KOPT-K1 (cell line): ENCODE data around the gene CHCHD1.

Experiments used
- H3K27ac ChIP-seq: fragments of 200-600 bp; sonication (generic); 2 replicates; pipeline ENCODE4 v1.5.1; 2016; ENCODE audit warnings: antibody characterized with exemption, mild to moderate bottlenecking, low read depth, low read length; ENCODE audit not compliant: poor library complexity, severe bottlenecking
- H3K36me3 ChIP-seq: fragments of 200-600 bp; sonication (generic); 2 replicates; pipeline ENCODE4 v1.5.1; 2017; ENCODE audit warnings: antibody characterized with exemption, mild to moderate bottlenecking, low read length, moderate library complexity; ENCODE audit not compliant: insufficient read depth
- H3K9me3 ChIP-seq: fragments of 200-600 bp; sonication (generic); 2 replicates; pipeline ENCODE4 v1.5.1; 2017; ENCODE audit warnings: antibody characterized with exemption, low read length, mild to moderate bottlenecking; ENCODE audit not compliant: insufficient read depth, poor library complexity, severe bottlenecking

CHCHD1 gene

DNA sequence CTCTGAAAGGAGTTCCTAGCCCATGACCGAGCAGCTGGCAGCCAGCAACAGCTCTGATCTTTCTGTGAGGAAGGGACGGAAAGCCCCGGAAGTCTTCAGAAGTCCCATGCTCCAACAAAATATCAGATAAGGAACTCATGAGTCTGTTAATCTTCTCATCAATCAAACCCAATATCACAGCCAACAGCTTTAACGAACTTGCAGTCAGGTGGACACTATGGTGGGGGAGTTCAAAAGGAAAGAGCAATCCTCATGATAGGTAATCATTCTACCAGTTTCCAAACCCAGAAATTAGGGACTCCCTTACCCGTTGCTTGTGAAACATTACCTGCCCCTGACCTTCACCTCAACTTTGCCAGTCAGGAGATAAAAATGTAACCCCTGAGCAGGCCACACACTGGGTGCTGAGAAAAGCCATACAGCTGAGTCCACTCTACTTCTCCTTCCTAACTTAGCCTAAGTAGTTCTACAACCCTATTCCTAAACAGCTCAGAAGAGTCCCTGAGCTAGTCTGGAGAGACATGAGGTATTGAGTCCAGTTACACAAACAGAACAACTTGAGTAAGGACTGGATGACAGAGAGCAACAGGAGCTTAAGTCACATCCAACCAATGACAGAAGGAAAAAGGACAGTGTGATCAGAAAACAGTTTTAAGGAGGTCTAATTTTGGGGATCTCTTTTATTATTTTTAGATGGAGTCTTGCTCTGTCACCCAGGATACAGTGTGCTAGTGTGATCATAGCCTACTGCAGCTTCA, 27.4 kb downstream of the CHCHD1 start:
- H3K27ac ChIP-seq = no peak overlapping the region
- H3K9me3 ChIP-seq = no peaks in the 10 kb centered on the region
- peaks cover 71% of the 10 kb centered on the region for H3K36me3 ChIP-seq

DNA sequence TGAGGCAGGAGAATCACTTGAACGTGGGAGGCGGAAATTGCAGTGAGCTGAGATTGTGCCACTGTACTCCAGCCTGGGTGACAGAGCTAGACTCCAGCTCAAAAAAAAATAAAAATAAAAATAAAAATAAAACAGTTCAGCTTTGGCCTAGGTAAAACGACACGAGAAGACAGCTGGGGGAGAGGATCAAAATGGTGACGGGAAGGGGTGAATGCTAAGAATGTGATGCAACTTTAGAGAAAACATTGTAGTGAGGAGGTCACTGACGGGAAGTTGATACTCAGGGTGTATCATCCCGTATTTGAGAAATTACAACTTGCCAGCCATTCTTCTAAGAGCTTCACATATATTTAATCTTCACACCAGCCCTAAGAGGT, 28.5 kb downstream of the CHCHD1 start:
- H3K27ac ChIP-seq = peak overlapping the region; percentile 90
- H3K9me3 ChIP-seq = no peaks in the 10 kb centered on the region
- H3K36me3 ChIP-seq = peaks cover 71% of the 10 kb centered on the region

DNA sequence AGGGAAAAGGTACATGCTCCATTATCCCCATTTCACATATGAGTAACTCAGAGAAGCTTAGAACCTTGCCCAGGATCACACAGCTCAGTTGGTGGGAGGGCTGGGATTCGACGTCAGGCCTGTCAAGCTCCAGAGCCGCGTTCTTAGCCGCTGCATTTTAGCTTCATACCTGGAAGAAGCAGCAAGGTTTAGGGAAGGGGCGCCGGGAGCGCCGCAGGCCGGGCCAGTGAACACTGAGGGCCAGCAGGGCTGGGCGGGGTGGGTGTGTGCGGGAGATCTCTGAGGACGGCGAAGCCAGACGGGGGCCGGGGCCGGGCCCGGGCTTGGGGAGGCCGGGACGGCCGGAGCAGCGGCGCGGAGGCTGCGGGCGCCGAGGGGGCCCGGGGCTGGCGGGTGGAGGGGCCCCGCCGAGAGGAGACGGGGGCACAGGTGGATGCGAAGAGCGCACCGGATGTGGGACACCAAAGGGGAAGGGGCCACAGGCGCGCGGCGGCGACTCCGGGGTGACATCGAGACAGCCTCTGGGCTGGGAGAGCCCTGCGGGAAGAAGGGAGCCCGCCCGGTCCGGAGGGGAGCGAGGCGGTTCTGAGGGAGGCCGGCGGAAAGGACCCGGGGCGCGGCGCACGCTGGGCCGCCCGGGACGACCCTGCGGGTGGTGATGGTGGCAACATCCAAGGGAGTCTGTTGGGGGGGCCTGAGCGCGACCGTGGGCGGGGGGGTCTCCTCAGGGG, 29.1 kb downstream of the CHCHD1 start:
- Histone ChIP-seq H3K27ac (peak overlapping the region; percentile 90), H3K36me3 (peaks cover 71% of the 10 kb centered on the region), H3K9me3 (no peaks in the 10 kb centered on the region)

DNA sequence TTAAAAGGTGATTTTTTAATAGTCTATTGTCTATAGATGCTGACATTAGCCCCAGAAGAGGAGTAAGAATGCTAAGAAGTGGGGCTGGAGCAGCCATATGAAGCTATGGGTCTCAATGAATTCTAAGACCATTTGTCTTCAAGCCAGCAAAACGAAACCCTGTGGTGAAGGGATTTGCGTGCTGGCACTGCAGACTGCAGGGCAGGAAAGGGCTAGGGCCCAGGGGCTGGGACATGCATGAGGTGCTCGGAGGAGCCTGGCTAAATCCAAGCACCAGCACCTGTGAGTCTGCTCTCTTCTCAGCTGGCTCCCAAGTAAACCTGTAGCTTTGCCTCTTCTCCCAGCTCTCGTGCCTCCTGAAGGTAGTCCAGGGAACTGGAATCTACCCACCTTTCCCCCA, 30.8 kb downstream of the CHCHD1 start:
- Histone ChIP-seq H3K9me3 (no peaks in the 10 kb centered on the region), H3K36me3 (peaks cover 71% of the 10 kb centered on the region), H3K27ac (no peak overlapping the region)

DNA sequence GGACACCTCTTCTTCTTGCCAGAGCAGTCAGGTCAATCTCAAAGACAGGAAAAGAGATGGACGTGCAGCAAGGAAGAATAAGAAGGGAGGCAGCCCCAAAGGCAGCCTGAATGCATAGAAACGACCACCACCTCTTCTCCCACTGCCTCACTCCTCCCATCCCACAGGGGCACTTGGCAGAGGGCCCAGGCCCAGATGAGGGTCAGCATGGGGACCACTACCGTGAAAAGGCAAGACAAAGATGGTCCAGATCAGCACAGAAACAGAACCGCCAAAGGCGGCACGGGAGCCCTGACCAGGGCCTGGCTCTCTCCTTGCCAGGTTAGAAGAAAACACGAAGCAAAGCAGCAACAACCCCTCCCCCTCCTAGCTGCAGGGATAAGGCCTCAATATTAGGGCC, 31.5 kb downstream of the CHCHD1 start:
- Histone ChIP-seq H3K36me3 (peaks cover 71% of the 10 kb centered on the region), H3K27ac (no peak overlapping the region), H3K9me3 (no peaks in the 10 kb centered on the region)

DNA sequence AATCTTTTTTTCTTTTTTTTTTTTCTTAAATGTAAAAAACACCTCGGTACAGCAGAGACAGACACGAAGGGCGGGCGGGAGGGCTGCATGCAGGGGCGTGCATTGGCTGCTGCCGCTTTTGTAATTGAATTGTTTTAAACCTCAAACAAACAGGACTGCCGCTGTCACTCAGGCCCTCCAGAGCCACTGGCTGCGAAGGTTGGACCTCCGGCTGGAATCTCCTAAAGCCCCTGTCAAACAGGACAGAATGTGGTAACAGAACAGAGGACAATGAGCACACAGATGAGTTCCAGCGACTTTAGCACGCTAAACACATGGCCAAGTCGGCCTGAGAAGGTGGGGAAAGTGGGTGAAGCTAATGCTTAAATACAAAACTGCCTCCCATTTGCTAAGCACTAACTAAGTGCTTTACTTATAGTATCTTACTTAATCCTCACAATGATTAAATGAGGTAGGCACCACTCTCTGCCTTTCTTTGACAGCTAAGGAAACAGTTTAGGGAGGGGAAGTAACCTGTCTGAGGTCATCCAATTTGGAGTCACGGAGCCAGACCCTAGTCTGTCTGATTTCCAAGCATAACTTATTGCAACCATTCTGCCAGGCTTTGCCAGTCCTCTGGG, 32.5 kb downstream of the CHCHD1 start:
- Histone ChIP-seq H3K36me3 (peaks cover 70% of the 10 kb centered on the region), H3K9me3 (no peaks in the 10 kb centered on the region), H3K27ac (no peak overlapping the region)

DNA sequence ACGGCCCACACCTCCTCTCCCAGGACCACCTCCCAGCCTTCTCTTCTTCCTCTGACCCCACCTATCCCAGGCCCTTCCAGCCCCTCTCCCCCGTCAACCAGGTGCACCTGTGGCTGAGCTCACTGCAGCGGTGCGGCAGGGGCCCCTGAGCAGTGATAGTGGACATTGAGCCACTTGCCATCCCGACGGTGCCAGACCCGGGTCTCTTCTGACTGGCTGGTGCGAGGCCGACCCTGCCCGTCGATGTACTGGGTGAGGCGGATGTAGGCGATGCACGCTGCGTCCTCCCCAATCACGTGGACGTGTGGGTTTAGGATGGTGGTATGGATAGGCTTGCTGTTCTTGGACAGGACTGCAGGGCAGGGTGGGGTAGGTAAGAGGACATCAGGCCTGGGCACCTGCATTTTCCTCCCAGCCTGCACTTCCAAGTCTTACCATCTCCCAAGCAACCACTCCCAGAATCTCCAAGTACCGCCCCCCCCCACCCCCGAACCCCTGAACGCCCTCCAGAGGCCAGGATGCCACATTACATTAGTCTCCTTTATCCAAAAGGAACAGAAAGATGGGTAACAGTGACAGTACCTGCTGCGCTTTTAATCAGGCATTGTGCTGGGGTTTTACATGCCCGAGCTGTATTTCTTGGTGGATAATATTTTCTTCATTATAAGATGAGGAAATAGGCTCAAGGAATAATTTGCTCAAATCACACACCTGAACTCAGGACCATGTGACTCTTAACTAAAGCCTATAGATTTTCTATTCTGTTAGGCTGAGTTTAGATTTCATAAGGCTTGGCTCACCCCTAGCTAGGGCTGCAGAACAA, 33.3 kb downstream of the CHCHD1 start:
- Histone ChIP-seq H3K36me3 (peaks cover 74% of the 10 kb centered on the region), H3K27ac (no peak overlapping the region), H3K9me3 (no peaks in the 10 kb centered on the region)

DNA sequence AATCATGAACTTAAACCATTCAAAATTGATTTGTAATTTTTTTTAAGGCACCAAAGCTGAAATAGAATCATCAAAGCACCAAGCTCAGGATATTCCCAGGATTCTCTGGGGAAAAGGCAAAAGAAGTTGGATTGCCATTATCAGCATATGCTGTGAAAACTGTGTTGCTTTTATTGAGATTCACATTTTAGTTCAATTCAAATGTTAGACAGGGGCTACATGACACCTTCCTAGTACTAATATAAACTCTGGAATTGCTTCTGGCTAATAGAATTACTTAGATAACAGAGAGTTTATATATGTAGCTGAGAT, 33.8 kb downstream of the CHCHD1 start:
- Histone ChIP-seq H3K9me3 (no peaks in the 10 kb centered on the region), H3K27ac (no peak overlapping the region), H3K36me3 (peaks cover 75% of the 10 kb centered on the region)

DNA sequence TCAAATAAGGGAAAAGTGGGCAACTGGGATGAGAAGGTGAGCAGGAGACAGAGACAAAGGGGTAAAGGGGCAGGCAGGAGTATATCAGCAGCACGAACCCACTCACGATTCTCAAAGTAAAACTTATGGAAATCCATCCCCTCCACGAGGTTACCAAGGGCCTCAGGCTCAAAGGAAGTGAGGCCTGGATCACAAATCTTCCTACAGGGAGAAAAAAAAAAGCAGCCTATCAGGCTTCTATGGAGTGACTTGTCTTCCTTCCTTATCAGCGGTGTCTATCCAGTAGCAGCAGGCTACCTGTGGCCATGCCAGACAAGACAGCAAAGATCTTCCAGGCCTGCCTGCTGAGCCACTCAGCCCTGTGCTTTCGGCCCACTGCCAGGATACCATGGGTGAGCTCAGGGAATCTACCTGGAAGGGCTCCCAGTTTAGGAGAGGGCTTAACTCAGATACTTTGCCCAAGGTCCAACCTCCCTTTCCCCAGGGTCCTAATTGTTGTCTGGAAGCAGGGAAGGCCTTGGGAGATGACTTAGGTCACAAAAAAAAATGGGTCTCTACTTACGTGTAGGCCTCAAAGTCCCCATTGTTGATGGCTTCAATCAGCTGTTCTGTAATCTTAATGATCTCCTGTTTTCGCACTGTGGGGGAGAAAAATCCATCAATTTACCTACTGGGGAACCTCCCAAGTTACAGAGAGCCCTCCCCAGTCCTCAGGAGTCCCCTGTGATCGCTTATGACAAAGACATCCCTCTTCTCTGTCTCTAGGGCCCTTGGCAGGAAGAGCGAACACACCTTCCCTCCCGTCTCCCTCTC, 35.3 kb downstream of the CHCHD1 start:
- Histone ChIP-seq H3K9me3 (no peaks in the 10 kb centered on the region), H3K27ac (no peak overlapping the region), H3K36me3 (peaks cover 87% of the 10 kb centered on the region)

DNA sequence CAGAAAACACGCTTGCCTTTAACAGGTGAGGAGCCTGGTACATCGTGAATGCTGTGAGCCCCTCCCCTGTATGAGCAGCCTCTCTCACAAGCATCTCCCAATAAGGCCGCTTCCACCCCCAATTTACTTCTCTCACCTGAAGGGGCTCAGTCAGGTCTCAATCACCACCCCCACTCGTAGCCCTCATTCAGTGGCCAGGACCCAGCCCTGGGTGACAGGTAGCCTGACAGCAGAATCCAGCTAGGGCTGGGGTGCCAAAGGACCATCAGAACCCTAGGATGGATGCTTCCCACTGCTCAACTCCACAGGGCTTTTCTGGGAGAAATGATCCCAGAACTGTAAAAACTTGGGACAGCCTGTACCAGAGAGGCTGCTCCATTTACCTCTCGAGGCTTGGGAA, 36.0 kb downstream of the CHCHD1 start:
- H3K27ac ChIP-seq = no peak overlapping the region
- peaks cover 90% of the 10 kb centered on the region for H3K36me3 ChIP-seq
- H3K9me3 ChIP-seq = no peaks in the 10 kb centered on the region

DNA sequence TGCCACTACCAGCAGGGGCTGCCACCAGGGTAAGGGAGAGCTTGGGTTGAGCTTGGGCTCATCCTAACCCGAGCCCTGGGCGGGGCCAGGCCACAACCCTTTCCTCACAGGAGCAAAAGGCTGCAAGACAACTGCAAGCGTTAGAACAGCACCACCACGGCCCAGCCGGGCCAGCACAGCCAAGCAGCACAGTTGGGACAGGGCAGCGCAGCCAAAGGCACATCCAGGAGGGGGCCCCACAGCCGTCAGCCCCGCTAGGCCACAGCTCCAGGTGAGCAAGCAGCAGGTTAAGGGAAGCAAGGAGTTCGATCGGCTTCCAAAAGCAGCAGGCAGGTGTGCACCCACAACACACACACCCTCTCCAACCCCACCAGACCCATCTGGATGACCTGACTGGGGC, 36.6 kb downstream of the CHCHD1 start:
- Histone ChIP-seq H3K36me3 (peaks cover 87% of the 10 kb centered on the region), H3K27ac (no peak overlapping the region)

DNA sequence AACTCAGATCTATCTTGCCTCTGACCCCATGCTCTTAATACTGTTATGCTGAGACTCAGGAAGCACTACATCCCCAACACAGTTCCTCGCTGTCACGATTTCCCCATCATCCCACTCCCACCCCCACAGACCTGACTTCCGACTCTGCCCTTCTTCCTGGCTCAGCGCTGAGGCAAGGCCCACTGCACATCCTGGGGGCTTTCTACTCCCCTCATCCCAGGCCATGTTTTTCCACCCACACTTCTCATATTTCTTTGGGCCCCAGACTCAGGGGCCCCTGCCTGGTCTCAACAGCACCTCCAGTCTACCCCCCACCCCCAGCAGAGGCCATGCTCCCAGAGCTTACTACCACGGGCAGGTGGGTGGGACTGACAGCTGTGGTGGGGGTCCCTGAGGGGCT, 37.2 kb downstream of the CHCHD1 start:
- no peak overlapping the region for H3K27ac ChIP-seq
- H3K36me3 ChIP-seq = peaks cover 88% of the 10 kb centered on the region
- no peaks in the 10 kb centered on the region for H3K9me3 ChIP-seq

More for the DNA sequence above, 36.6 kb downstream of the CHCHD1 start:
- H3K9me3 ChIP-seq = no peaks in the 10 kb centered on the region

DNA sequence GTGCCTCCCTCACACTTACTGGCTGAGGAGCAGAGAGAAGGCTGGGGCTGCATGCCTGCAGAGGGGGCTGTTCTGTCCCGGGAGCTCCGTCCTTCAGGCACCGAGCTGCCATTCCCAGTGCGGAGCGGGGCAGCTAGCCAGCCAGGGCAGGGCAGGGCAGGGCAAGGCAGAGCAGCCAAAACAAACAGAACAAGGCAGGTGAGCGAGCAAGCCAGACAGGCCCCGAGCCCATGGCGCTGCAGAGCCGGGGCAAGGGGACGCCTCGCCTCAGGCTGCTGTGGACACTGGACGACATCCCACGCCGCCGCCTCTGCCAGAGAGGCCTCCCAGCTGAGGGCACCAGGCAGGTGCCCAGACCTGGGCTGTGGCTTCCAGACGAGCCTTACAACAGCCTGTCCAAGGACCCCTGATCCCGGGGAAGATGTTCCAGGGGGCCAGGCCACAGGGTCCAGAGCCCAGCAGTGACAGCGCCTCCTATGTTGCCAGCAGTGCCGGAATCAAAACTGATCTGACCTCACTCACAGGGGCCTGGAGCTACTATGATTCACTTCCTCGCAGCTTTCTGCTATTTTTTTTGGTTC, 37.8 kb downstream of the CHCHD1 start:
- Histone ChIP-seq H3K27ac (no peak overlapping the region), H3K36me3 (peaks cover 89% of the 10 kb centered on the region), H3K9me3 (no peaks in the 10 kb centered on the region)

DNA sequence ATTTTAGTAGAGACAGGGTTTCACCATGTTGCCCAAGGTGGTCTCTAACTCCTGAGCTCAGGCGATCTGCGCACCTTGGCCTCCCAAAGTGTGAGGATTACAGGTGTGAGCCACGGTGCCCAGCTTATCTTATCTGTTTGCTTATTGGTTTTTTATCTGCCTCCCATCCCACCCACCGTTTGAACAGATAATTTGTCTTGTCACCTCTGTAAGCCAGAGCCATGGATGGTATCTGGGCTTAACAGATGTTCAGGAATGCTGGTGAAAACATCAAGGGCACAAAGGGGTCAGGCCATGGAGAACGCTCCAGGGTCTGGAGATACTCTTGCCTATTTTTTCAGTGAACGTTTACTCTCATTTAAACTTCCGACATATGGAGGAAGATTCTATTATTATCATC, 41.5 kb downstream of the CHCHD1 start:
- H3K9me3 ChIP-seq = no peaks in the 10 kb centered on the region
- H3K27ac ChIP-seq = no peak overlapping the region
- peaks cover 83% of the 10 kb centered on the region for H3K36me3 ChIP-seq
